PC-3 (cell line): ENCODE results near the gene TESK2.

Source experiments
- EZH2 ChIP-seq: fragments of 300-600 bp; sonication (generic); IDR thresholded peaks from one replicate; pipeline ENCODE4 v1.6.1; 2017; ENCODE audit warnings: antibody characterized with exemption, mild to moderate bottlenecking, low read length; ENCODE audit not compliant: unreplicated experiment
- EZH2phosphoT487 ChIP-seq: fragments of 300-600 bp; sonication (generic); IDR thresholded peaks from 2 replicates; pipeline ENCODE4 v1.6.1; 2018; ENCODE audit warnings: mild to moderate bottlenecking, antibody characterized with exemption, low read length, borderline replicate concordance
- TF ChIP-seq, protein P1 (sequence below): fragments of 300-600 bp; sonication (generic); conservative IDR thresholded peaks from 2 replicates; pipeline ENCODE4 v1.5.1; 2017; ENCODE audit warnings: antibody characterized with exemption, low read depth, mild to moderate bottlenecking, low read length

DNA sequence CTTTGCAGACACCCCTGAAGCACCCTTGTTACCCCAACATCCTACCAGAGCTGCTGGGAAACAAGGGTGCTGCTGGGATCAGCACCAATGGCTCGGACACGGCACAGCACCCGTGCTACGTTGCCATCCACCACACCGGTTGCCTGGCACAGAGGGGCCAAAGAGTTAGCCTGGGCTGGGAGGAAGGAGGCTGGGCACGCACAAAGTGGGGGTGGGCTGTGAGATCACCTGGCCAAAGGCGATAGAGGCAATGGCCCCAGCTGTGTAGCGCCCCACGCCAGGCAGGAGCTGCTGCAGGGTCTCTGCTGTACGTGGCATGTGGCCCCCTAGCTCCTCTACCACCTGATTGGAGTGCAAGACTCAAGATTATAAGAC is 158.6 kb downstream of the TESK2 start:
- TF ChIP-seq, protein P1, sequence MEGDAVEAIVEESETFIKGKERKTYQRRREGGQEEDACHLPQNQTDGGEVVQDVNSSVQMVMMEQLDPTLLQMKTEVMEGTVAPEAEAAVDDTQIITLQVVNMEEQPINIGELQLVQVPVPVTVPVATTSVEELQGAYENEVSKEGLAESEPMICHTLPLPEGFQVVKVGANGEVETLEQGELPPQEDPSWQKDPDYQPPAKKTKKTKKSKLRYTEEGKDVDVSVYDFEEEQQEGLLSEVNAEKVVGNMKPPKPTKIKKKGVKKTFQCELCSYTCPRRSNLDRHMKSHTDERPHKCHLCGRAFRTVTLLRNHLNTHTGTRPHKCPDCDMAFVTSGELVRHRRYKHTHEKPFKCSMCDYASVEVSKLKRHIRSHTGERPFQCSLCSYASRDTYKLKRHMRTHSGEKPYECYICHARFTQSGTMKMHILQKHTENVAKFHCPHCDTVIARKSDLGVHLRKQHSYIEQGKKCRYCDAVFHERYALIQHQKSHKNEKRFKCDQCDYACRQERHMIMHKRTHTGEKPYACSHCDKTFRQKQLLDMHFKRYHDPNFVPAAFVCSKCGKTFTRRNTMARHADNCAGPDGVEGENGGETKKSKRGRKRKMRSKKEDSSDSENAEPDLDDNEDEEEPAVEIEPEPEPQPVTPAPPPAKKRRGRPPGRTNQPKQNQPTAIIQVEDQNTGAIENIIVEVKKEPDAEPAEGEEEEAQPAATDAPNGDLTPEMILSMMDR, result no peak
- no peak for TF ChIP-seq EZH2phosphoT487
- no peak for TF ChIP-seq EZH2
